ENCODE data around the gene KIF21A.

DNA sequence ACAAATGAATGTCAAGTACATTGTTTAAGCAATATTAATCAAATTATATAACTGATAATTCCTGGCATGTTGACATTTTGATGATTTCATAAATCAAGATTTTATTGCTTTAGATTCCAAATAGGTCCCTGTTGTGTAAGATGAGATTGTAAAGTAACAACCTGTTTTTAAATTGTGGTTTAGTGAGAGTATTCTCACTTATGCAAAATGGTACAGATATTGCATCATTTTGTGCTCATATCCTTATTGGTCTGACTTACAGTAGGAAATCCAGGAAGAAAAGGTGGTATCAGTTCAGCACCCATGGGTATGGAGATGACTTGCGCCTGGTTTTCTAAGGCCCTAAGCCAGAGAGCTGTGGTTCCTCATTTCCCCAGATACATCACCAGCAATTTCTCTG lies 165.5 kb downstream of the KIF21A start:
- TF ChIP-seq EP300 (IDR thresholded peaks at IDR 0.05; ENCODE audit: borderline replicate concordance) (no peak), TCF12 (IDR thresholded peaks at IDR 0.05; ENCODE audit: low read depth) (no peak), USF1 (IDR thresholded peaks at IDR 0.05) (no peak)

Measured in Ishikawa (cell line).